Ascending aorta (tissue), 2 donors: Measurements from ENCODE around the gene PDZD2. TPM values are rescaled to one million over a fixed set of nuclear protein-coding genes. Genes with fewer than 3 reads are reported as not detected.

ENCODE experiments used
- DNase-seq, 2 donors: peaks; one replicate each; pipeline ENCODE4 v3.0.0-alpha.2; 2019; ENCODE audit warnings: low spot score in 2 of 2
- H3K27ac ChIP-seq, 2 donors: fragments of 200-600 bp; sonication (generic); one replicate each; pipeline ENCODE4 v1.5.1; 2016 to 2017; ENCODE audit warnings: mild to moderate bottlenecking in 1 of 2
- H3K27me3 ChIP-seq: fragments of 200-600 bp; sonication (generic); one replicate; pipeline ENCODE4 v1.5.1; 2017
- H3K36me3 ChIP-seq, 2 donors: fragments of 200-600 bp; sonication (generic); one replicate each; pipeline ENCODE4 v1.5.1; 2016
- H3K4me1 ChIP-seq, 2 donors: fragments of 200-600 bp; sonication (generic); one replicate each; pipeline ENCODE4 v1.5.1; 2016 to 2017; ENCODE audit warnings: mild to moderate bottlenecking in 1 of 2
- H3K4me3 ChIP-seq, 2 donors: fragments of 200-600 bp; sonication (generic); one replicate each; pipeline ENCODE4 v1.5.1; 2016 to 2017; ENCODE audit warnings: mild to moderate bottlenecking in 1 of 2
- H3K9me3 ChIP-seq, 2 donors: fragments of 200-600 bp; sonication (generic); one replicate each; pipeline ENCODE4 v1.5.1; 2016
- CTCF ChIP-seq, 3 experiments: fragments of 200-600 bp in 2 of 3; fragments of 450-650 bp in 1 of 3; sonication (generic) in 2 of 3; IDR thresholded peaks; one replicate each; pipeline ENCODE4 v1.5.1; 2016 to 2019; ENCODE audit warnings: antibody characterized with exemption in 3 of 3, mild to moderate bottlenecking in 1 of 3, moderate library complexity in 1 of 3
- intact Hi-C: fragments of 100-400 bp; cut with DNase I; formaldehyde crosslinking; loops from one replicate; pipeline ENCODE4 v1.15.1; 2023
- total RNA-seq: library from RNA; depleted of rRNA; stranded (reverse); fragments of >200 nt; gene quantifications from one replicate; pipeline ENCODE4 v1.1.0, GENCODE V29; 2016

Gene PDZD2
- total RNA-seq, 1 donor from 2014 or later = 8.1 TPM

GRCh38 chr5:31982621-31983020, 343.7 kb downstream of the PDZD2 start:
- Histone ChIP-seq H3K36me3 (peaks cover 0 to 3% of the 10 kb centered on the region in 2 donors), H3K9me3 (no peaks in the 10 kb centered on the region), H3K27ac (no peak overlapping the region), H3K27me3 (no peaks in the 10 kb centered on the region), H3K4me3 (no peak overlapping the region), H3K4me1 (no peaks in the 10 kb centered on the region)
- no peak for DNase-seq
- TF ChIP-seq CTCF (IDR thresholded peaks at IDR 0.05) = no peak
- intact Hi-C loops = no loop called here

- Histone ChIP-seq H3K9me3 (no peaks in the 10 kb centered on the region), H3K4me1 (no peaks in the 10 kb centered on the region), H3K27me3 (no peaks in the 10 kb centered on the region), H3K27ac (no peak overlapping the region), H3K36me3 (peaks cover 0 to 3% of the 10 kb centered on the region in 2 donors), H3K4me3 (no peak overlapping the region)
- no peak for TF ChIP-seq CTCF (IDR thresholded peaks at IDR 0.05)
- DNase-seq = no peak
- intact Hi-C loops = no loop called here
Measured at GRCh38 chr5:31983851-31984250, 344.9 kb downstream of the PDZD2 start.

- H3K36me3 ChIP-seq = peaks cover 0 to 3% of the 10 kb centered on the region in 2 donors
- H3K27ac ChIP-seq = no peak overlapping the region
- H3K4me1 ChIP-seq = no peaks in the 10 kb centered on the region
- no peaks in the 10 kb centered on the region for H3K27me3 ChIP-seq
- no peak for TF ChIP-seq CTCF (IDR thresholded peaks at IDR 0.05)
- H3K4me3 ChIP-seq = no peak overlapping the region
- H3K9me3 ChIP-seq = no peaks in the 10 kb centered on the region
- DNase-seq = no peak
- intact Hi-C loops = no loop called here
Measured at GRCh38 chr5:31984691-31985090, 345.8 kb downstream of the PDZD2 start.

- Histone ChIP-seq H3K36me3 (peaks cover 0 to 3% of the 10 kb centered on the region in 2 donors), H3K4me3 (no peak overlapping the region), H3K4me1 (no peaks in the 10 kb centered on the region), H3K27ac (no peak overlapping the region), H3K9me3 (no peaks in the 10 kb centered on the region), H3K27me3 (no peaks in the 10 kb centered on the region)
- no peak for TF ChIP-seq CTCF (IDR thresholded peaks at IDR 0.05)
- intact Hi-C loops = no loop called here
- DNase-seq = no peak
Measured at GRCh38 chr5:31986101-31986500, 347.2 kb downstream of the PDZD2 start.

- Histone ChIP-seq H3K9me3 (no peaks in the 10 kb centered on the region), H3K4me3 (no peak overlapping the region), H3K27me3 (no peaks in the 10 kb centered on the region), H3K27ac (no peak overlapping the region), H3K36me3 (peaks cover 0 to 3% of the 10 kb centered on the region in 2 donors), H3K4me1 (peaks cover 0 to 5% of the 10 kb centered on the region in 2 donors)
- DNase-seq = no peak
- no peak for TF ChIP-seq CTCF (IDR thresholded peaks at IDR 0.05)
- intact Hi-C loops = no loop called here
Measured at GRCh38 chr5:31987985-31988710, 349.2 kb downstream of the PDZD2 start.
